Activated T-helper 1 cell treated with anti-CD3 and anti-CD28 coated beads, Interleukin-2, amount 50 U/mL, for 16 hours (primary cell): Measurements from ENCODE around the gene PYDC1.
"Not testable (repeated sequence)": the region's sequence is repeated elsewhere in the genome, so short reads cannot be mapped to it uniquely, and the experiment has no call there.

Experiments
- DNase-seq, 2 donors: peaks; one replicate each; pipeline ENCODE4 v3.0.0-alpha.2; 2020; ENCODE audit warnings: low read depth in 1 of 2, low spot score in 1 of 2

The PYDC1 gene

GRCh38 chr16:31179747-31180459, 37.0 kb downstream of the PYDC1 start, which contains the start of gene FUS:
FUS (plus strand) TSS chr16:31180139; CDS start chr16:31180215, 76 bp downstream.
- peak; percentile 88 to 89 for DNase-seq

- no peak for DNase-seq
Observed at GRCh38 chr16:31179219-31179746, 37.7 kb downstream of the PYDC1 start.

DNA sequence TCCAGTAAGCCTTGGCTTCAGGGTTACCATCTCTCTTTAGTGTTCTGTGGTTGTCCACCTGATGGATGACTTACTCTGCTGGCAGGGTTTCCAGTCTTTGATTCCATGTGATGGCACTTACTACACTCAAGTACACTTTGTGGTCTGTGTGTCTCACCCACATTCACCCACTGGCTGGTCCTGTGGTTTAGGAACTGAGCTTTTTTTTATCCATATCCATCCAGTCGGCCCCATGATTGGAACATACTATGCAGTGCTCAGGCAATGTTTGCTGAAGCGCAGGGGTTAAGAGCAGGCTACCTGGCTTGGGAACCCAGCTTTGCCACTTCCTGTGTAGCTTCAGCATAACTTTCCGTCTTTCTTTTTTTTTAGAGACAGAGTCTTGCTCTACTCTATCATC, 39.8 kb downstream of the PYDC1 start:
- DNase-seq: peak; percentile 16 to 17

GRCh38 chr16:31170048-31170447, 46.9 kb downstream of the PYDC1 start:
- not testable (repeated sequence) for DNase-seq

GRCh38 chr16:31168848-31169247, 48.1 kb downstream of the PYDC1 start:
- DNase-seq: no peak

DNA sequence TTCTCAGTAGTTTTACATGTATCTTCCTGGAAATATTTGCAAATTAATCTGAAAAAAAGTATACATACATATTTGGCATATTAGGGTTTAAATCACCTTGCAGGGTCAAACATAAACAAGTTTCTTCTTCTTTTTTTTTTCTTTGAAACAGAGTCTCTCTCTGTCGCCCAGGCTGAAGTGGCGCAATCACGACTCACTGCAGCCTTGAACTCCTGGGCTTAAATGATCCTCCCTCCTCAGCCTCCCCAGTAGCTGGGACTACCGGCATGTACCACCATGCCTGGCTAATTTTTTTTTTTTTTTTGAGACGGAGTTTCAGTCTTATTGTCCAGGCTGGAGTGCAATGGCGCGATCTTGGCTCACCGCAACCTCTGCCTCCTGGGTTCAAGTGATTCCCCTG, 49.6 kb downstream of the PYDC1 start:
- DNase-seq: no peak
